HUES64 (cell line): Measurements from ENCODE around the gene PTPRN.
"Not testable (repeated sequence)": the region's sequence is repeated elsewhere in the genome, so short reads cannot be mapped to it uniquely, and the experiment has no call there.

Experiments
- H3K27ac ChIP-seq: 2 replicates; pipeline ENCODE4 v1.7.0; 2013; ENCODE audit warnings: low read depth, low read length, inconsistent platforms
- H3K27me3 ChIP-seq: 2 replicates; pipeline ENCODE4 v1.6.1; 2013; ENCODE audit warnings: mild to moderate bottlenecking, low read length; ENCODE audit not compliant: insufficient read depth
- H3K36me3 ChIP-seq: 2 replicates; pipeline ENCODE4 v1.6.1; 2013; ENCODE audit warnings: mild to moderate bottlenecking, low read length; ENCODE audit not compliant: insufficient read depth
- H3K4me1 ChIP-seq: 2 replicates; pipeline ENCODE4 v1.6.1; 2013; ENCODE audit warnings: mild to moderate bottlenecking, low read length, moderate library complexity; ENCODE audit not compliant: insufficient read depth
- H3K4me3 ChIP-seq: 2 replicates; pipeline ENCODE4 v1.5.1; 2013; ENCODE audit warnings: mild to moderate bottlenecking, low read length, moderate library complexity
- H3K9ac ChIP-seq: 2 replicates; pipeline ENCODE4 v1.6.1; 2013; ENCODE audit warnings: mild to moderate bottlenecking, low read depth, low read length
- H3K9me3 ChIP-seq: 2 replicates; pipeline ENCODE4 v1.6.1; 2013; ENCODE audit warnings: low read depth, low read length; ENCODE audit not compliant: insufficient read depth
- WGBS: fragments of 150-250, 120-280 bp; methylation state at CpG from one replicate; pipeline ENCODE4 v1.1.7; 2013; ENCODE audit warnings: missing lambda C conversion rate; 5-methylcytosine and 5-hydroxymethylcytosine counted together

Gene PTPRN

GRCh38 chr2:219334076-219334475, 24.9 kb upstream of the PTPRN start:
- Histone ChIP-seq H3K27ac (no peak overlapping the region), H3K4me3 (no peak overlapping the region), H3K4me1 (no peaks in the 10 kb centered on the region; the same call in 1 of the 2 replicates), H3K9me3 (no peaks in the 10 kb centered on the region), H3K9ac (no peak overlapping the region), H3K36me3 (no peaks in the 10 kb centered on the region), H3K27me3 (peaks cover 66% of the 10 kb centered on the region)
- 100% methylated on average over 1 of the region's 2 CpGs for WGBS

DNA sequence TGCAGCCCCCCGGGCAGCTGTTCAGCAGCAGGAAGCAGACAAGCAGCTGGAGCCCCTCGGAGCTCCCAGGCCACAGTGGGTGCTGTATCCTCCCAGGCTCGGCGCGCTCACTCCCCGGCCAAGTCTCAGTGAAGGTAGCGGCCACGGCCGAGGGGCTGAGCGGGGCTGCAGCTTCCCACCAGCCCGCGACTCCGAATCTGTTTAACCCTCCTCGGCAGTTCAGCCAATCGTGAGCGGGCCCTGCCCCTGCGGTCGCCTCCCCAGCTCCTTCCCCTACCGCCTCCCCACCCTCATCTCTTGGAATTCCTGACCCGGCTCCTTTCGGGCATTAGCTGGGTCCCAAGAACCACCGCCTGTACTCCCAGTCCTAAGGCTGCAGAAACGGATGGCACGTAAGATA, 23.3 kb upstream of the PTPRN start, which contains the start of gene RESP18:
Gene RESP18 (minus strand): TSS at position 203 of the 400 bp plus-strand sequence.
- no peaks in the 10 kb centered on the region for H3K36me3 ChIP-seq
- 23% methylated on average over 24 of the region's 24 CpGs for WGBS
- H3K4me1 ChIP-seq, result no peaks in the 10 kb centered on the region; the same call in 1 of the 2 replicates
- no peaks in the 10 kb centered on the region for H3K9me3 ChIP-seq
- peaks cover 73% of the 10 kb centered on the region for H3K27me3 ChIP-seq
- peak within 1 kb of the TSS; percentile 38 for H3K4me3 ChIP-seq
- no peak within 1 kb of the TSS for H3K9ac ChIP-seq
- H3K27ac ChIP-seq, result no peak within 1 kb of the TSS

DNA sequence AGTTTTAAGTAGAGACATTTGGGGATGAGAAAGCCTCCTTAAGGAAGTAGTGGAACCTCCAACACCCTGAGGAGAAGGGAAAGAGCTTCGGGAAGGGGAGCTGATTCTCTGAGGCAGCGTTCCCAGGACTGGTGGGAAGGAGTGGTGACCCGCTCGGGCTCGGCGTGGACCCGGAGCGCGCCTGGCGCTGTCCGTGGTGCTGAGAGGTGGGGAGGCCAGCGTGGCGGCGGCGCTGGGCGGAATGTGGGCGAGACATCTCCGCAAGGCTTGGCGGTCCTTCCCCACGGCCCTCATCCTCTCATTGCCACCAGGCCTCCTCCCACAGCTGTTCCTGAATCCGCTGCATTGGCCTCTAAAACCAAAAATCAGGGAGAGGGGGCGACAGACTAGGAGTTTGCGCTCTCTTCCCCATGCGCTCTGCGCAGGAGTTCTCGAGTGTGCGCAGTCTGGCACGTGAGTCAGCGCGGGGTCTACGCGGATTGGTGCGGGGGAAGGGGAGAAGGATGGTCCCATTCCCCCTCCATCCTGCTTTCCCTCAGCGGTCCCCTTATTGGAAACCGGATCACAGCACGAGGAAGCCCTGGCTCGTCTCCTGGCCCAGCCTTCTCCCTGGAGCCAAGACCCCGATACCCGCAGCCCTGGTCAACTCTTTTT, 22.5 kb upstream of the PTPRN start:
- H3K9me3 ChIP-seq, result no peaks in the 10 kb centered on the region
- peaks cover 80% of the 10 kb centered on the region for H3K27me3 ChIP-seq
- H3K4me1 ChIP-seq, result no peaks in the 10 kb centered on the region; the same call in 1 of the 2 replicates
- WGBS, result 15% methylated on average over 33 of the region's 39 CpGs
- H3K4me3 ChIP-seq, result peak overlapping the region; percentile 38
- no peak overlapping the region for H3K27ac ChIP-seq
- no peak overlapping the region for H3K9ac ChIP-seq
- no peaks in the 10 kb centered on the region for H3K36me3 ChIP-seq

GRCh38 chr2:219327719-219328118, 18.5 kb upstream of the PTPRN start:
- no peaks in the 10 kb centered on the region for H3K9me3 ChIP-seq
- H3K9ac ChIP-seq, result no peak overlapping the region
- H3K4me3 ChIP-seq, result no peak overlapping the region
- H3K27me3 ChIP-seq, result peaks cover 70% of the 10 kb centered on the region
- H3K27ac ChIP-seq, result no peak overlapping the region
- H3K4me1 ChIP-seq, result no peaks in the 10 kb centered on the region
- H3K36me3 ChIP-seq, result no peaks in the 10 kb centered on the region
- 68% methylated on average over 2 of the region's 2 CpGs for WGBS

DNA sequence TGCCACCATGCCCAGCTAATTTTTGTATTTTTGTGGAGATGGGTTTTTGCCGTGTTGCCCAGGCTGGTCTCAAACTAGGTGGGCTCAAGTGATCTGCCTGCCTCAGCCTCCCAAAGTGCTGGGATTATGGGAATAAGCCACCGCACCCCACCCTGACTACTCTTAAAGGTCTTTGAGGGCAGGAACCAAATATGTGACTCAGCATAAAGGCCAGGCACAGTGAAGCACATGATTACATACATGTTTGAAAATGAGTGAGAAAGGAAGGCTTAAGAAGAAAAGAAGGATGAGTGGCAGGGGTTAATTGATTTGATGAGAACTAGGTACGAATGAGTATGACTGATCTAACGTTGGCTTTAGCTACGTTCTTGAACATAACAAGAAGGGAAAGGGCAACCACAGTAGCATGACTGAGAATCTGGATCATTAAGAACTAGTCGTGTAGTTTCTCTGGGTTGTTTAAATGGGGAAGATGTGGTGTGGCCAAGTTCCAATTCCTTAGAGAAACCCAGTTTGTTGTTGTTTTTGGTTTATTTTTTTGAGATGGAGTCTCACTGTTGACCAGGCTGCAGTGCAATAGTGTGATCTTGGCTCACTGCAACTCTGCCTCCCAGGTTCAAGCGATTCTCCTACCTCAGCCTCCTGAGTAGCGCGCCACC, 16.6 kb upstream of the PTPRN start:
- Histone ChIP-seq H3K27ac (no peak overlapping the region), H3K9ac (no peak overlapping the region), H3K9me3 (no peaks in the 10 kb centered on the region), H3K4me1 (no peaks in the 10 kb centered on the region), H3K27me3 (peaks cover 60% of the 10 kb centered on the region), H3K36me3 (no peaks in the 10 kb centered on the region), H3K4me3 (no peak overlapping the region)
- WGBS, result 86% methylated on average over 9 of the region's 9 CpGs

GRCh38 chr2:219325136-219325535, 15.9 kb upstream of the PTPRN start:
- Histone ChIP-seq H3K36me3 (no peaks in the 10 kb centered on the region), H3K9ac (no peak overlapping the region), H3K27me3 (peaks cover 54% of the 10 kb centered on the region), H3K4me1 (no peaks in the 10 kb centered on the region), H3K4me3 (no peak overlapping the region), H3K9me3 (no peaks in the 10 kb centered on the region), H3K27ac (no peak overlapping the region)
- 82% methylated on average over 2 of the region's 4 CpGs for WGBS

DNA sequence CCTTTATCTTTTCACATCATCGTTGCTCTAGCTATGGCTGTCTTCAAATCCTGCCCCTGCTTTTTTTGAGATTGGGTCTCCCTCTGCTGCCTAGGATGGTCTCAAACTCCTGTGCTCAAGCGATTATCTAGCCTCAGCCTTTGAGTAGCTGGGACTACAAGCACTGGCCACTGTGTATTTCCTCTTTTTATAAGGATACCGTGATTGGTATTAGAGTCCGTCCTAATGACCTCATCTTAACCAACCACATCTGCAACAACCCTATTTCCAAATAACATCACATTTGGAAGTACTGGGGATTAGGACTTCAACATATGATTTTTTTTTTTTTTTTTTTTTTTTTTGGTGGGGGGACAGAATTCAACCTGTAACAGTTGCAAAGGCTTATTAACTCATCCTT, 14.2 kb upstream of the PTPRN start:
- no peak overlapping the region for H3K27ac ChIP-seq
- no peak overlapping the region for H3K9ac ChIP-seq
- H3K4me1 ChIP-seq, result no peaks in the 10 kb centered on the region
- no peaks in the 10 kb centered on the region for H3K36me3 ChIP-seq
- H3K9me3 ChIP-seq, result no peaks in the 10 kb centered on the region
- H3K27me3 ChIP-seq, result peaks cover 36% of the 10 kb centered on the region
- no peak overlapping the region for H3K4me3 ChIP-seq
- 77% methylated on average over 4 of the region's 4 CpGs for WGBS

DNA sequence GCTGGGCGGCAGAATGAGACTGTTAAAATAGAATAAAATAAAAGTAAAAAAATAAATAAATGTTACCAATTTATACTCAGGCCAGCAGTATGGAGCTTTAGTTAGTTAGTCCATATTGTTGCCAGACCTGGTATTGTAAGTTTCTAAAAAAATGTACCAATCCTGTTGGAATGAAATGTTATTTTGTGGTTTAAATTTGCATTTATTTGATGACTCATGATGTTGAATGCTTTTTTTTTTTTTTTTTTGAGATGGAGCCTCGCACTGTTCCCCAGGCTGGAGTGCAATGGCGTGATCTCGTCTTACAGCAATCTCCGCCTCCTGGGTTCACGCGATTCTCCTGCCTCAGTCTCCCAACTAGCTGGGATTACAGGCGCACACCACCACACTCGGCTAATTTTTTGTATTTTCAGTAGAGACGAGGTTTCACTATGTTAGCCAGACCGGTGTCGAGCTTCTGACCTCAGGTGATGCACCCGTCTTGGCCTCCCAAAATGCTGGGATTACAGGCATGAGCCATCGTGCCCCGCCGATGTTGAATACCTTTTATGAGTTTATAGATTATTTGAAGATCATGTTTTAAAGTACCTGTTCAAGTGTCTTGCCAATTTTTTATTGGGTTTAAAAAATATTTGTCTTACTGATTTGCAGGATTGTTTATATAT, 5.7 kb upstream of the PTPRN start:
- Histone ChIP-seq H3K27ac (no peak overlapping the region), H3K27me3 (peaks cover 4% of the 10 kb centered on the region), H3K4me3 (no peak overlapping the region), H3K36me3 (no peaks in the 10 kb centered on the region), H3K9ac (no peak overlapping the region), H3K9me3 (no peaks in the 10 kb centered on the region), H3K4me1 (no peaks in the 10 kb centered on the region)
- WGBS, result 93% methylated on average over 15 of the region's 16 CpGs

DNA sequence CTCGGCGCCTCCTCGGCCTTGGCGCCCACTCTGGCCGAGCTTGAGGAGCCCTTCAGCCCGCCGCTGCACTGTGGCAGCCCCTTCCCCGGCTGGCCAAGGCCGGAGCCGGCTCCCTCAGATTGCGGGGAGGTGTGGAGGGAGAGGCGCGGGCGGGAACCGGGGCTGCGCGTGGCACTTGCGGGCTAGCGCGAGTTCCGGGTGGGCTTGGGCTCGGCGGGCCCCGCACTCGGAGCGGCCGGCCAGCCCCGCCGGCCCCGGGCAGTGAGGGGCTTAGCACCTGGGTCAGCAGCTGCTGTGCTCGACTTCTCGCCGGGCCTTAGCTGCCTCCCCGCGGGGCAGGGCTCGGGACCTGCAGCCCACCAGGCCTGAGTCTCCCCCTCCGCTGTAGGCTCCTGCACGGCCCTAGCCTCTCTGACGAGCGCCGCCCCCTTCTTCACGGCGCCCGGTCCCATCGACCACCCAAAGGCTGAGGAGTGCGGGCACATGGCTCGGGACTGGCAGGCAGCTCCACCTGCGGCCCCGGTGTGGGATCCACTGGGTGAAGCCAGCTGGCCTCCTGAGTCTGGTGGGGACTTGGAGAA, 3.6 kb upstream of the PTPRN start:
- not testable (repeated sequence) for H3K4me3 ChIP-seq, H3K36me3 ChIP-seq, H3K9me3 ChIP-seq, H3K27ac ChIP-seq, H3K4me1 ChIP-seq, H3K9ac ChIP-seq
- 96% methylated on average over 49 of the region's 49 CpGs for WGBS
- H3K27me3 ChIP-seq, result peaks cover 19% of the 10 kb centered on the region

DNA sequence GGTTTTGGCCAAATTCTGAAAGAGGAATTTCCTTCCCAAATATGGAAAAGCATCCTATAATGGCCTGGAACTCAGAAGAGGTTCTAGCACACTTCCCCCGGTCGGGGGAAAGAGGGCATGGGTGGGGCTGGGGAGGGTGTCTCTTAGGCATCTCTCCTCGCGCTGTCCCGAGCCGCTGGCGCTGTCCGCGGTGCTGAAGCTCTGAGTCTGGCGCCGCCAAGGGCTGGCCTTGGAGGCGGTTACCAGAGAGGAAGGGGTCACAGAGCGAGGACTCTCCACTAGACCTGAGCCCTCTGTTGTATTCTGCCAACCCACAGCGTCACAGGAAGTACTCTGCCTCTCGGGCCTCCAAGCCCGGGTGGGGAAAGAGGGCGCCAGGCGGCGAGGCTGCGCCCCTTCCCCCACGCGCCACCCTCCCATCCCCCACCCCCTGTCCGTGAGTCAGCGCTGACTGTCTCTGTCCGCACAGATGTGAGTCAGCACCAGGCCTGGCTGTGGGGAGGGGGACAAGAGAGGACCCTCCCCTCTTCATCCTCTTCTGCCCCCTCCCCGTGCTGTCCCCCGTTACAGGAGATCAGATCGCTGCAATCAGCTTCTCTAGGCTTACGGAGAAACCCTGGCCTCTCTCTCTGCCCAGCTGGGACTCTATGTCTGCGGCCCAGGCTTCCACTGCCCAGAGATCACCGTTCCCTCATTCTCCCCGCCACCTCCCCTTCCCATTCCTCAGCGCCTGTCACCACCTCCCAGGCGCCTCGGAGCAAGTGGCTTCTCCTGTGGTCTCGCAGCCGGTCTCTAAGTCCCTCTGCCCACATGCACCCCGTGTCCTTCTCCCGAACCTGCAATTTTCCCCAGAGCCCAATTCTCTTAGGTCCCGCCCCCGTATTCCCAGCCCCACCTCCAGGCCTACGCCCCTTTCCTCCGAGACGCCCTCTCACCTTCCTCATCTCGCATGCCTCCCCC, 779 bp downstream of the PTPRN start:
- H3K27ac ChIP-seq, result no peak overlapping the region
- H3K4me1 ChIP-seq, result peaks cover 3% of the 10 kb centered on the region; the same call in 1 of the 2 replicates
- H3K9me3 ChIP-seq, result no peaks in the 10 kb centered on the region
- H3K36me3 ChIP-seq, result no peaks in the 10 kb centered on the region
- no peak overlapping the region for H3K9ac ChIP-seq
- peak overlapping the region; percentile 49 for H3K4me3 ChIP-seq
- H3K27me3 ChIP-seq, result peaks cover 33% of the 10 kb centered on the region
- WGBS, result 1% methylated on average over 37 of the region's 45 CpGs
